ENCODE results near the gene LFNG. TPM values are rescaled to one million over a fixed set of nuclear protein-coding genes. Genes with fewer than 3 reads are reported as not detected.

The LFNG gene
- total and polyA plus RNA-seq, 9 of the 15 experiments (the other 6 are each of a cell fraction or from before 2014, with no cell fraction given), result 0.03 to 0.89 (median 0.25) TPM; not detected in 1

GRCh38 chr7:2542011-2542915 is 22.7 kb downstream of the LFNG start:
- no peak overlapping the region for H3K27ac ChIP-seq (ENCODE audit: extremely low read depth, low read depth, low read length)
- CTCF ChIA-PET (ENCODE audit: low intra/inter-chr PET ratio), result no interaction called here
- intact Hi-C loops (cut with micrococcal nuclease), result no loop called here
- H3K4me2 ChIP-seq (ENCODE audit: insufficient read depth, low read length), result no peak overlapping the region
- no peaks in the 10 kb centered on the region for H3K79me2 ChIP-seq (ENCODE audit: control insufficient read depth, insufficient read depth, low read length)
- peak in 1 of 4 experiments; percentile 3 for DNase-seq (ENCODE audit: extremely low read depth in 1 of 4, low spot score in 3 of 4)
- no peak overlapping the region for H3K4me3 ChIP-seq
- BruUV-seq (replicated peaks), result no TSS peak
- no peak for FAIRE-seq
- no peak for ATAC-seq
- no peak overlapping the region; a peak in 1 of 4 replicates for H3K9ac ChIP-seq (ENCODE audit: insufficient read depth in 1 of 2, low read depth in 2 of 2, low read length in 2 of 2)
- H3K9me1 ChIP-seq (ENCODE audit: control insufficient read depth, insufficient read depth, low read length), result no peaks in the 10 kb centered on the region
- H3K9me3 ChIP-seq (replicated peaks; ENCODE audit: control insufficient read depth, insufficient read depth, low read depth, low read length), result no peaks in the 10 kb centered on the region
- no peak overlapping the region for H2AFZ ChIP-seq (ENCODE audit: low read depth, low read length)
- 91% methylated on average over 14 of the region's 25 CpGs for WGBS (ENCODE audit: insufficient coverage, low coverage, missing lambda C conversion rate)
- H3K27me3 ChIP-seq (ENCODE audit: control insufficient read depth in 2 of 2, insufficient read depth in 2 of 2, low read length in 2 of 2), result no peaks in the 10 kb centered on the region
- in situ Hi-C loops (cut with MboI), result no loop called here
- H3K4me1 ChIP-seq (replicated peaks in 1 of 2; ENCODE audit: control insufficient read depth in 2 of 2, insufficient read depth in 2 of 2, low read length in 2 of 2), result peaks cover 0 to 19% of the 10 kb centered on the region in 2 experiments; a peak in 1 of 5 replicates
- TF ChIP-seq USF2 (CRISPR knock-in tag; IDR thresholded peaks at IDR 0.05), result no peak
- TF ChIP-seq ZNF282 (CRISPR knock-in tag; IDR thresholded peaks at IDR 0.05), result no peak
- no peak for TF ChIP-seq NFIX (CRISPR knock-in tag; IDR thresholded peaks at IDR 0.05; ENCODE audit: low read depth)
- TF ChIP-seq, protein P1, sequence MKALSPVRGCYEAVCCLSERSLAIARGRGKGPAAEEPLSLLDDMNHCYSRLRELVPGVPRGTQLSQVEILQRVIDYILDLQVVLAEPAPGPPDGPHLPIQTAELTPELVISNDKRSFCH (CRISPR knock-in tag; IDR thresholded peaks at IDR 0.05), result no peak
- TF ChIP-seq, protein P1 (tag; IDR thresholded peaks at IDR 0.05), result no peak
- peak; percentile 5 for TF ChIP-seq HMGN3 (IDR thresholded peaks at IDR 0.05; ENCODE audit: borderline replicate concordance, extremely low read depth, insufficient read length, low read depth, low read length)
- TF ChIP-seq, protein P2, sequence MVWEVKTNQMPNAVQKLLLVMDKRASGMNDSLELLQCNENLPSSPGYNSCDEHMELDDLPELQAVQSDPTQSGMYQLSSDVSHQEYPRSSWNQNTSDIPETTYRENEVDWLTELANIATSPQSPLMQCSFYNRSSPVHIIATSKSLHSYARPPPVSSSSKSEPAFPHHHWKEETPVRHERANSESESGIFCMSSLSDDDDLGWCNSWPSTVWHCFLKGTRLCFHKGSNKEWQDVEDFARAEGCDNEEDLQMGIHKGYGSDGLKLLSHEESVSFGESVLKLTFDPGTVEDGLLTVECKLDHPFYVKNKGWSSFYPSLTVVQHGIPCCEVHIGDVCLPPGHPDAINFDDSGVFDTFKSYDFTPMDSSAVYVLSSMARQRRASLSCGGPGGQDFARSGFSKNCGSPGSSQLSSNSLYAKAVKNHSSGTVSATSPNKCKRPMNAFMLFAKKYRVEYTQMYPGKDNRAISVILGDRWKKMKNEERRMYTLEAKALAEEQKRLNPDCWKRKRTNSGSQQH (CRISPR knock-in tag; IDR thresholded peaks at IDR 0.05), result no peak
- peak; percentile 28; the same call in 1 of the 2 replicates for TF ChIP-seq RBFOX2 (IDR thresholded peaks at IDR 0.05; ENCODE audit: low read depth, low read length)
- no peak for TF ChIP-seq NCOA4 (IDR thresholded peaks at IDR 0.05; ENCODE audit: partially characterized antibody)
- H3K36me3 ChIP-seq (ENCODE audit: control insufficient read depth, insufficient read depth, low read length), result peaks cover 90% of the 10 kb centered on the region; the same call in 2 of the 3 replicates
- H4K20me1 ChIP-seq (replicated peaks; ENCODE audit: control insufficient read depth, insufficient read depth, low read length), result no peaks in the 10 kb centered on the region
- POLR2A ChIA-PET, result interaction anchor here (0.6 to 1.2 kb wide), 3 partner anchors 10 to 1863 kb away, joined by 3 to 4 read pairs (median 3); partner anchors contain the start of gene BRAT1
